Small intestine (tissue), 7 donors: ENCODE results near the gene TBC1D30. TPM values are rescaled to one million over a fixed set of nuclear protein-coding genes. Genes with fewer than 3 reads are reported as not detected.

Source experiments
- DNase-seq, 2 donors: peaks; one replicate each; pipeline versions ENCODE4 v3.0.0 to v3.0.0-alpha.2; 2013
- FAIRE-seq: peaks from 2 replicates; lab custom pipeline; 2012; peaks lifted over from hg19 to GRCh38; lab: Jason Lieb, UNC
- H3K27ac ChIP-seq, 3 donors: one replicate each; pipeline ENCODE4 v1.5.1; 2013; ENCODE audit warnings: low read length in 2 of 3, mild to moderate bottlenecking in 2 of 3, control low read depth in 1 of 3, inconsistent platforms in 1 of 3, low read depth in 1 of 3, moderate library complexity in 1 of 3
- H3K27me3 ChIP-seq, 3 donors: one replicate each; pipeline ENCODE4 v1.6.1; 2013; ENCODE audit warnings: low read length in 3 of 3, inconsistent platforms in 1 of 3; ENCODE audit not compliant: control insufficient read depth in 3 of 3, insufficient read depth in 3 of 3
- H3K36me3 ChIP-seq, 3 donors: one replicate each; pipeline ENCODE4 v1.6.1; 2013; ENCODE audit warnings: low read length in 3 of 3, inconsistent platforms in 1 of 3, low read depth in 1 of 3, mild to moderate bottlenecking in 1 of 3, moderate library complexity in 1 of 3; ENCODE audit not compliant: control insufficient read depth in 3 of 3, insufficient read depth in 2 of 3
- H3K4me1 ChIP-seq, 3 donors: one replicate each; pipeline ENCODE4 v1.6.1; 2013; ENCODE audit warnings: low read length in 2 of 3, inconsistent platforms in 1 of 3, low read depth in 1 of 3, mild to moderate bottlenecking in 1 of 3, moderate library complexity in 1 of 3; ENCODE audit not compliant: control insufficient read depth in 3 of 3, insufficient read depth in 2 of 3
- H3K4me3 ChIP-seq, 3 donors: one replicate each; pipeline ENCODE4 v1.5.1; 2013; ENCODE audit warnings: low read length in 3 of 3, control low read depth in 1 of 3, inconsistent platforms in 1 of 3, low read depth in 1 of 3, mild to moderate bottlenecking in 1 of 3, moderate library complexity in 1 of 3
- H3K9me3 ChIP-seq, 2 donors: one replicate each; pipeline ENCODE4 v1.6.1; 2013; ENCODE audit warnings: low read depth in 1 of 2, low read length in 1 of 2; ENCODE audit not compliant: control insufficient read depth in 2 of 2, insufficient read depth in 1 of 2
- WGBS, 3 donors: extraction: QIAGEN DNeasy Blood & Tissue Kit; methylation state at CpG; one replicate each; pipeline ENCODE4 v1.1.7; 2013; 5-methylcytosine and 5-hydroxymethylcytosine counted together
- polyA plus RNA-seq, 4 donors: library from polyadenylated mRNA; stranded (reverse) in 3 of 4; unstranded in 1 of 4; fragments of 200-250 nt in 3 of 4; fragments of 120-200 nt in 1 of 4; gene quantifications; one replicate each; pipeline versions ENCODE4 v1.2.1 to v1.2.3, GENCODE V29; 2013
- donor health status: healthy with polysubstance abuse.
- donor health status: control.
- donor health status: control.
- donor health status: Bipolar disorder and iron deficiency.
- donor health status: healthy.

The TBC1D30 gene
- polyA plus RNA-seq, 4 donors = 2.2 to 16.3 (median 6.2) TPM

DNA sequence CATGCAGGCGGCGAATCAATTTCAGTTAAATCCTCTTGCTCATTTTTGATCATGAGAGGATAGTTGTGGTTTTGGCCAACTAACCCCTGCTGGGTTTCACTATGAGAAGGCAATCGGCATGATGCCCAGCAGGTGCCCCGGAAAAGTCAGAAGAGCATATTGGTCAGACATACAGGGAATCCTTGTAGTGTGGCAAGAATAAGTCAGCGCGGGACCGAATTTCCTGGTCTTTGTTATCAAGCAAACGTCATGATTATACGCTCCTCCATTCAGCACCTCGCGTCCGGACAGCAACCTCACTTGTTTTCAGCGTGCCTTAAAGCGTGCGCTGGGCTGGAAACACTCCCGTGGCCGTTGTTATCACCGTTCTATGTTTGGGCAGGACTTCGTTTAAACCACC, 1.8 kb downstream of the TBC1D30 start:
- Histone ChIP-seq H3K4me1 (peaks cover 0 to 19% (median 8%) of the 10 kb centered on the region in 3 donors), H3K27ac (no peak overlapping the region), H3K9me3 (peaks cover 0 to 16% of the 10 kb centered on the region in 2 donors), H3K27me3 (peaks cover 5 to 37% (median 18%) of the 10 kb centered on the region in 3 donors), H3K36me3 (peaks cover 0 to 9% (median 0%) of the 10 kb centered on the region in 3 donors), H3K4me3 (no peak overlapping the region)
- FAIRE-seq (no peak), DNase-seq (peak; percentile 70 to 86)
- WGBS, 3 donors = 5 to 10% (median 5%) methylated on average over 19 of the region's 19 CpGs

DNA sequence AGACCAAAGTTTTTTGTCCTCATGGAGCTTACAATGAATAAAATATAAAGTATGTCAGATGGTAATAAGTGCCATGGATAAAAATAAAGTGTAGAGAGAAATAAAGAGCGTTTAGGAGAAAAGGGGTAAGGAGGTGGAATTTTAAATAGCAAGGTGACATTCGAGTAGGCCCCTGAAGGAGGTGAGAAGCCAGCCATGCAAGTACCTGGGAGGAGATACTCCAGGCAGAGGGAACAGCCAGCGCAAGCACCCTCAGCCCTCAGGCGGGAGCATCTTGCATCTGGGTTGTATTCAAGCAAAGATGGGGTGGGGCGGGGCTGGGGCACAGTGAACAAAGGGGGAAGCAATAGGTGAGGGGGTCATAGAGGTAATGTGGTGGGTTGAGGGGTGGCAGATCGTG, 4.3 kb downstream of the TBC1D30 start:
- Histone ChIP-seq H3K4me3 (no peak overlapping the region), H3K27me3 (peaks cover 5 to 32% (median 16%) of the 10 kb centered on the region in 3 donors), H3K27ac (no peak overlapping the region), H3K36me3 (peaks cover 0 to 10% (median 0%) of the 10 kb centered on the region in 3 donors), H3K9me3 (peaks cover 0 to 13% of the 10 kb centered on the region in 2 donors), H3K4me1 (peaks cover 0 to 19% (median 8%) of the 10 kb centered on the region in 3 donors)
- FAIRE-seq (no peak), DNase-seq (no peak)
- WGBS, 3 donors = 83 to 93% (median 90%) methylated on average over 6 of the region's 6 CpGs

DNA sequence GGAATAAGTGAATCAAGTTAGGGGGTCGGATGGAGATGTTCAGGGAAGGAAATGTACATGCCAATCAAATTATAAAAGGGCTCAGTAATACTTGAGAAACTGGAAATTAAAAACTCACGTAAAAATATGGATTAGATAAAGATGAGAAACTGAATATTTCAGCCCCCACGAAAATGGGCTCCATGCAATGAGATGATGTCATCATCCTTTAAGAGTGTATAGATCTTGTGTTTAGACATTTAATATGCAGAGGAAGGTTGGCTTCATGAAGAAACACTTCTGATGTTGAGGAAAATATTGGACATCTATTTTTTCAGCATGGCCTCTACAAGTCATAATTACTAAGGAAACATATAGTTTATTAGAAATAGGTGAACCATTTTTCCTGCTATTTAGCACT, 9.5 kb downstream of the TBC1D30 start:
- 80 to 84% (median 82%) methylated on average over 3 of the region's 3 CpGs for WGBS, 3 donors
- Histone ChIP-seq H3K4me1 (no peaks in the 10 kb centered on the region), H3K9me3 (peaks cover 0 to 8% of the 10 kb centered on the region in 2 donors), H3K27ac (no peak overlapping the region), H3K36me3 (peaks cover 0 to 13% (median 0%) of the 10 kb centered on the region in 3 donors), H3K4me3 (no peak overlapping the region), H3K27me3 (no peaks in the 10 kb centered on the region)
- DNase-seq (no peak), FAIRE-seq (no peak)

DNA sequence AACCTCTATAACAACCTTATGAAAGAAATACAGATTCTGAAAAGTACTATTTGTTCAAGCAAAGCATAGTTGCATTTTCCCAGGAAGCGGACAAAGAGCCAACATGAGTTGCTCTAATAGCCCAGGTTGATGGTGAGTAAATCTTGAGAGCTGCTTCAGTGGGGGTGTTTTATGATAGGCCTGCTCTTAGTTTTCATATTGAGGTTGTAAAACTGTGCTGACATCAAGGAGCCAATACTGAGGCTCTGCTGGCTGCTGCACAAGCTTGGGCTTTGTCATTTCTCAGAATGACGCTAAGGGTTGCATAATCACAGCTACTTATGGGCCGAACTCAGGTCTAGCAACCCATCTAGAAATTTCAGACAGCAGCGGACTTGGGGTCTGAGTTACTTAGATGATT, 11.5 kb downstream of the TBC1D30 start:
- H3K4me3 ChIP-seq = no peak overlapping the region
- H3K36me3 ChIP-seq = peaks cover 0 to 13% (median 0%) of the 10 kb centered on the region in 3 donors
- WGBS, 3 donors = 93 to 96% (median 94%) methylated on average over 4 of the region's 4 CpGs
- H3K27ac ChIP-seq = no peak overlapping the region
- DNase-seq (peak in 1 of 2 donors; percentile 65), FAIRE-seq (no peak)
- peaks cover 0 to 8% of the 10 kb centered on the region in 2 donors for H3K9me3 ChIP-seq
- no peaks in the 10 kb centered on the region for H3K4me1 ChIP-seq
- H3K27me3 ChIP-seq = no peaks in the 10 kb centered on the region

DNA sequence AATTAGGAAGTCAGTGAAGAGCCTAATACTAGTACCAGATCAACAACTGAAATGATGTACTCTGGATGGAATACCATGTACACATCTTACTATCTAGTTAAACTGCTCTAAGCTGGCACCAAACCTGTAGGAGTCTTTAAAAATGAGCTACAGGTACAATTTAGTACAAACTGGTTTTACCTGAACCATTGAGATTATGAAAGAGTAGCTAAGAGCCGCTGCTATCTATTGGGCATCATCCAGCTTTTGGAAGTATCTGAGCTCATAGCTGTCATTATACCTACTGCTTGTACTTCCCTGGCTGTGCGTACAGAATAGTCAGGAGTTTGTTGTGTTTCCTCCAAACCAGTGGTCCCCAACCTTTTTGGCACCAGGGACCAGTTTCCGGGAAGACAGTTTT, 12.4 kb downstream of the TBC1D30 start:
- Histone ChIP-seq H3K9me3 (peaks cover 0 to 8% of the 10 kb centered on the region in 2 donors), H3K4me1 (no peaks in the 10 kb centered on the region), H3K36me3 (peaks cover 0 to 18% (median 0%) of the 10 kb centered on the region in 3 donors), H3K4me3 (no peak overlapping the region), H3K27ac (no peak overlapping the region), H3K27me3 (no peaks in the 10 kb centered on the region)
- no peak for FAIRE-seq
- DNase-seq = no peak
- 86 to 93% (median 86%) methylated on average over 3 of the region's 3 CpGs for WGBS, 3 donors

DNA sequence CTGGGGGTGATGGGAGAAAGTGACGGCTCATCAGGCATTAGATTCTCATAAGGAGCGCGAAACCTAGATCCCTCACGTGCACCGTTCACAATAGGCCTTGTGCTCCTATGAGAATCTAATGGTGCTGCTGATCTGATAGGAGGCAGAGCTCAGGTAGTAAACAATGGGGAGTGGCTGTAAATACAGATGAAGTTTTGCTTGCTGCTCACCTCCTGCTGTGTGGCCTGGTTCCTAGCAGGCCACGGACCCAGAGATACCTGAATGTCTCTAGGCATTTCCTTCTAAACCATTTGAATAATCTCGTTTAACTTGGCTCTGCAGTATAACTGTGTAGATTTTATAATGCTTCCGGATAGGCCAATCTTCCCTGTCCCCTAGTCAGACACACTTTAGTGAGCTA, 13.0 kb downstream of the TBC1D30 start:
- no peaks in the 10 kb centered on the region for H3K27me3 ChIP-seq
- H3K9me3 ChIP-seq = peaks cover 0 to 4% of the 10 kb centered on the region in 2 donors
- H3K27ac ChIP-seq = no peak overlapping the region
- H3K4me1 ChIP-seq = no peaks in the 10 kb centered on the region
- WGBS, 3 donors = 87 to 88% (median 88%) methylated on average over 8 of the region's 8 CpGs
- no peak for FAIRE-seq
- DNase-seq = no peak
- peaks cover 0 to 18% (median 0%) of the 10 kb centered on the region in 3 donors for H3K36me3 ChIP-seq
- H3K4me3 ChIP-seq = no peak overlapping the region

DNA sequence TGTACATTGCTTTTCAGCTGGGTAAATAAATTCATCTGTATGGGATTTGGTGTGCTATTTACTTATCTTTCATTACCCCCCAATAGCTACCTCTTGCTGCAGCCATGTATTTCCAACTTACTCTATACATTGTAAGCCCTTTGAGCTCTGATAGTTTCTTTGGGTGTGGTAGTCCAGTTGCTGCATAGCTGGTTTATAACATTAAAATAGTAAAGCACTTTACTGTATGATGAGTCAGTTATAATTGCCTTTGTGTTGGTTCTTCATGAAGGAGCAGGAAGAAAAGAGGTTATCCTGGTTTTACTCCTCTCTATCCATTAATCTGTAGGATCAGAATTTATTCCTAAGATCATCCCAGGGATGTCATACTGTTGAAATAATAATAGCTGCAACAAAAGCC, 15.7 kb downstream of the TBC1D30 start:
- Histone ChIP-seq H3K27ac (no peak overlapping the region), H3K4me3 (no peak overlapping the region), H3K27me3 (no peaks in the 10 kb centered on the region), H3K36me3 (peaks cover 0 to 25% (median 4%) of the 10 kb centered on the region in 3 donors), H3K4me1 (no peaks in the 10 kb centered on the region), H3K9me3 (no peaks in the 10 kb centered on the region)
- peak; percentile 69 to 70 for DNase-seq
- FAIRE-seq = no peak

DNA sequence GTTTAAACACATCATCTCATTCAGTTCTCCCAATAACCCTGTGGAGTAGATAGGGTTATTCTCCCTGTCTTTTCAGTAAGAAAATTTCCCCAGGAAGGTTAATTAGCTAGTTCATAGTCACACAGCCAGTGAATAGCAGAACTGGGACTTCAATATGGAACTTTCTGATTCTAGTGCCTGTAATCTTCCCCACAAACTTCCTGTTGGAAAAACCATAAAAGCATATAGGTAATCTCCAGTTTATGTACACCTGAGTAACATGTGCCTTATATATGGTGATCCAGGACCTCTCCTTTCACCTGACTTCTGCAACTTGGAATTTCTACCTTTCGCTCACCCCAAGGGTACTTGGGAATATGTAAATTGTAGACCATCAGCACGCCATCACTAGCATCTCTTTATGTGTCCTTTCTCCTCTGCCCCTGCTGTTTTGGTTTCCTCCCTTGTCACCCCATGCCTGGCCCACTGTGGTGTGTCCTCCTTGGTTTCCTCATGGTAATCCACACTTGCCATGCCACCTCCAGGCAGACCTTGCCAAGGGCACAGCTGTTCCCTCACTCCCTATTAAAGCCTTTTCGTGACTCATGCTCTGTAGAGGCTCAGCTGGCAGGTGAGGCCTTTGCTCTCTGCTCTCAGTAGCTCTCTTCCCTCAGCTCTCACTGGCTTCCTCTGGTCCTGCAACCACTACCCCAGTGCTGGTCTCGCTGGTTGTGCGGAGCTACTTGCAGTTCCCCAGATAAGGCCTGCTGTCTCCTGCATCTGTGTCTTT, 16.7 kb downstream of the TBC1D30 start:
- WGBS, 3 donors = 84 to 89% (median 88%) methylated on average over 5 of the region's 5 CpGs
- Histone ChIP-seq H3K36me3 (peaks cover 0 to 25% (median 4%) of the 10 kb centered on the region in 3 donors), H3K9me3 (no peaks in the 10 kb centered on the region), H3K4me3 (no peak overlapping the region), H3K27ac (no peak overlapping the region), H3K27me3 (no peaks in the 10 kb centered on the region), H3K4me1 (no peaks in the 10 kb centered on the region)
- FAIRE-seq (no peak), DNase-seq (peak; percentile 4 to 45)
